Measurements from ENCODE around the gene FEZ2. TPM values are rescaled to one million over a fixed set of nuclear protein-coding genes. Genes with fewer than 3 reads are reported as not detected.

FEZ2 gene
- total RNA-seq, 2 donors from 2014 or later = 8.2 to 14.9 TPM

DNA sequence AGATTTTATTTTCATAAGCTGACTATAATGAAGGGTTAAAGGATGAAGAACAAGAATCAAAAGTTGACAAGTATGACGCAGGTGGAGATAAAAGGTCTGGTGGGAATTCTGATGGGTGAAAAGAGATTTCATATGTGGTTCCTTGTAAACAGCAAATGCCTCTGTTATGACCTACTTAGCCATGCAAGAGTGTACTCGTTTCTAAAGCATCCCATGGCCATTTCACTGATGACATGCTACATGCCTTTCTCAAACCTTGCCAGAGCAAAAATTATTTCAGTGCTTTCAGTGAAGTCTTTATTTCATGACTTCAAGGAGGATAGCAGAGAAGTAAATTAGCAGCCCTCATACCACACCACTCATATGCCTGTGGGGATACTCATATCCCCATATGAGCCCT lies 71.7 kb downstream of the FEZ2 start:
- H3K27ac Mint-ChIP-seq = no peak overlapping the region
- ATAC-seq (no peak), DNase-seq (ENCODE audit: low spot score in 2 of 2) (no peak)
- no peaks in the 10 kb centered on the region for H3K36me3 Mint-ChIP-seq
- no peaks in the 10 kb centered on the region for H3K9me3 Mint-ChIP-seq

DNA sequence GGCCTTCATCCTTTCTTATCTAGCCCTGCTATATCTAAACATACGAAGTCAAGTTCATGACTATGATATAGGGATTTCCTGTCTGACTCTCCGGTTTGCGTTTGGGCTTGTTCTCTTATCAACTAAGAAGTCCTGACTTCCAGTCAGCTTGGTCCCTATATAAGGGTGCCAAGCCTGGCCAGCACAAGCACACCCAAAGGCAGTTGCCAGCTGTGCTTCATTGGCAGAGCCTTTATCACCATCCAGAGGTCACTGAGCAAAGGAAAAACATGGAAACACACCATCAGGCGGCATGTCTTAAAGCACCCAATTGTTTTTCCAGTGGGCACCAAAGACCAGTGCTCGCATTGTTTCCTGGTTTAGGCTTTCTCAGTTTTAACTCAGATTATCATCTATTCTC lies 72.7 kb downstream of the FEZ2 start:
- H3K36me3 Mint-ChIP-seq = no peaks in the 10 kb centered on the region
- no peaks in the 10 kb centered on the region for H3K9me3 Mint-ChIP-seq
- no peak overlapping the region for H3K27ac Mint-ChIP-seq
- ATAC-seq = no peak
- no peak for DNase-seq (ENCODE audit: low spot score in 2 of 2)

DNA sequence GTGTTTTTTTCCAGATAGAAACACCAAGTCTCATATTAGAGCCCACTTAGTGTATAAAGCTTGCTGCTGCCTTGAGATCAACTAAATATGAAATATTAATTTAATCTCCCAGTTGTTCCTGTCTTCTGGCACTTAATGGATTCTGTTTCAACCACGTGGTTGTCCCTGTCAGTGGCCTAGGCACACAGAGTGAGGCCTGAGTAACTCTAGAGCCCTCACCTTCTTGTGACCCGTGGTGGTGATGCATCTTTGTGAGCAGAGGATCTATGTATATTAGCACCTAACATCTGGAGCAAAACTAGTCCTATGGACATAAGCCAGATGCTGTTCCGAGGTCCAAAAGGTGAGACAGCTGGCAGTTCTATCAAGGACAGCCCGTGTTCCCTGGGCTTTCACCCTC lies 74.8 kb downstream of the FEZ2 start:
- ATAC-seq (no peak), DNase-seq (ENCODE audit: low spot score in 2 of 2) (no peak)
- no peaks in the 10 kb centered on the region for H3K9me3 Mint-ChIP-seq
- no peaks in the 10 kb centered on the region for H3K36me3 Mint-ChIP-seq
- H3K27ac Mint-ChIP-seq = peak overlapping the region in 1 of 2 donors; percentile 44

DNA sequence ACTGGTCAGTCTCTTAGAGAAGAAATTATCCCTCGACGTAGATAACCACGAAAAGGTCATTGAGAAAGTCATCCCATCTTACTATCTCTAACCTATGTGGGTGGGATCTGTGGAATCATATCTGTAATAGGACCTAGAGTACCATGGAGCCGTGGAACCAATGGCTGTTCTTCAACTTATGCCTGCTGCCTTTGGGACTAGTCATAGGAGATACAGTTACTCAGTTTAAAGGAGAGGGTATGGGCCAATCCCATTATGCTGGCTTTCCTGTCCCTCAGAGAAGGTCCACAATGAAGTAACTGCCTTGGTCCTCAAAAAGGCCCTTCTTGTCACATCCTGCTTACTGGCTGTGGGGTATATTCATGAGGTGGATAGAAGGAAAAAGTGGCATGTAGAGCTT lies 77.5 kb downstream of the FEZ2 start:
- ATAC-seq = no peak
- H3K27ac Mint-ChIP-seq = no peak overlapping the region
- DNase-seq (ENCODE audit: low spot score in 2 of 2) = no peak
- H3K36me3 Mint-ChIP-seq = peaks cover 0 to 12% of the 10 kb centered on the region in 2 donors
- H3K9me3 Mint-ChIP-seq = no peaks in the 10 kb centered on the region

DNA sequence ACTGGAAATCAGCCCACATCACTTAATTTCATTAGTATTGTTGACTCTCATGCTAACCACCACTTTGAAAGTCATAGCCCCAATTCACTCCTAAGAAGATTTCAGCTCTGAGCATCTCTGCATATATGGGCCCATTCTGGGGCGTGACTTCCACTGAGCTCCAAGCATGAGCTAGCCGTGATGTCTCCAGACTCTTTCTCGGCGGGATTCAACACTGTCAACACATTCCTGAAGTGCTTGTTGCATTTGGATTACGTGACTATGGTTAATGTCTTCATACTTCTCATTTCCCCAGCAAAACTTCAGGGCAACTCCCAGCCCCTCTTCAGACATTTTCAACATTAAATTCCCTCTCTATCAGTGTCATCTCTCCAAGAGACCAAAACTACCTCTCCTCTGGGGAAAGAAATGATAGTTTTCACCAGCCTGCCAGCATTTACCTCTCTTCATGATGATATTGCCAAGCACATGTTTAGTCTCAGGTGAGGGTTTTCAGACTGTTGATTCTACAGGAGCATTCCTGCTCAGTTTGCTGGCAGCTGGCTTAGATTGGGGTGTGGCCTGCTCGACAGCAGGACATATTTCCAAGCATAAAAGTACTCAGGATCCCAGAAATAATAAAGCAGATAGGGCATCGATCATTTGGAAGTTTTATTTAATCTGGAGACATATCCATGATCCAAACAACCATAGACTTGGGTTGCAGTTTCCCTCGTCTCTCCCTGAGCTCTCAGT lies 81.7 kb downstream of the FEZ2 start:
- peaks cover 0 to 12% of the 10 kb centered on the region in 2 donors for H3K36me3 Mint-ChIP-seq
- ATAC-seq (no peak), DNase-seq (ENCODE audit: low spot score in 2 of 2) (no peak)
- no peaks in the 10 kb centered on the region for H3K9me3 Mint-ChIP-seq
- H3K27ac Mint-ChIP-seq = no peak overlapping the region

DNA sequence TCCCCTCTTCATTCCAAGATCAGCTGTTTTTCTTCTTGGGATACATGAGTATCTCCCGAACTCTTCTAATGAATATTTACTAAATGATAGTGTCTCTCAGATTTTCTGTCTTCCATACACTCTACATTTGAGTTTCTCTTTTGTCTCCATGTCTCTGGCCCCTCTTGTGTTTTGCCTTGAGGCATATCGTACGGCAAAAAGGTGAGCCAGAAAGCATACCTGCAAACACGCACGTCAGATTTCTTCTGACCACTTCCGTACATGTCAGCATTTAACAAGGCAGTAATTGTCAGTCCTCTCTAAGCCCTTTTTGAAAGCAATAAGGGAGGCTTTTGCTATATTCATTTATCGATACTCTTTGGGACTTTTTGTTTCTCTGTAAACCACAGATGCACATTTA lies 82.4 kb downstream of the FEZ2 start:
- ATAC-seq = no peak
- no peaks in the 10 kb centered on the region for H3K9me3 Mint-ChIP-seq
- H3K36me3 Mint-ChIP-seq = peaks cover 0 to 12% of the 10 kb centered on the region in 2 donors
- no peak overlapping the region for H3K27ac Mint-ChIP-seq
- no peak for DNase-seq (ENCODE audit: low spot score in 2 of 2)

DNA sequence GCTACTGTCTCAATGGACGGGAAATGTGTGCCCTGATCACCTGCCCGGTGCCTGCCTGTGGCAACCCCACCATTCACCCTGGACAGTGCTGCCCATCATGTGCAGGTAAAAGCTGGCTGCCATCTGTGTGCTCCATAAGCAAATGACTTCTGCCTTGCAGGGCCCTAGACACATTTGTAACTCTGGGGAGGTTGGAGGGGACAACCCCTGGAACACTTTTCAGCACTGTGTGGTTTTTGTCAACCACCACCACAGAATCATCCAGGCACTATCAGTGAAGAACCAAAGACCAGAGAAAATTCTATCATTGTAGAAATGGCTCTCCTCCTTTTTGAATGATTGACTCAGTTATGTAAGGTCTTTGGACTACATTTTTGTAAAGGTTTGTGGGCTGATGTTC lies 84.3 kb downstream of the FEZ2 start:
- peaks cover 0 to 12% of the 10 kb centered on the region in 2 donors for H3K36me3 Mint-ChIP-seq
- no peak overlapping the region for H3K27ac Mint-ChIP-seq
- H3K9me3 Mint-ChIP-seq = no peaks in the 10 kb centered on the region
- DNase-seq (ENCODE audit: low spot score in 2 of 2) (no peak), ATAC-seq (peak in 1 of 2 donors; percentile 63)

DNA sequence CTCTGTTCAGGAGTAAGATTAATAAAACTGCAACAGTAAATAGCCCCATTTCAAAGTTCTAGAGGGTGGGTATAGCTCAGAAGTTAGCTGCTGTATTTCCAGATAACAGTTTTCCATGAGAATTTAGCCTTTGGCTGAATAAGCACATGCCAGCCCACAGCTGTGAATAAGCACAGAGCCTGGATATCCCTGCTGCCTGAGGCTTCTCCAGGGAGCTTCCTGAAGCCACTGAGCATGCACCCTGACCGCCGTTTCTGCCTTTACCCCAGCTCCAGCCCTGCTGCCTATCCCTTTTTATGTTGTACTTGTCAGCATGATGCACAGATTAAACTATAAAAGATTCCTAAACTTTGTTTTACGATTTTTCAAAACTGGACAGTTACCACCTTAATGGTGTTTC lies 85.3 kb downstream of the FEZ2 start:
- no peak for DNase-seq (ENCODE audit: low spot score in 2 of 2)
- H3K27ac Mint-ChIP-seq = no peak overlapping the region
- H3K9me3 Mint-ChIP-seq = no peaks in the 10 kb centered on the region

DNA sequence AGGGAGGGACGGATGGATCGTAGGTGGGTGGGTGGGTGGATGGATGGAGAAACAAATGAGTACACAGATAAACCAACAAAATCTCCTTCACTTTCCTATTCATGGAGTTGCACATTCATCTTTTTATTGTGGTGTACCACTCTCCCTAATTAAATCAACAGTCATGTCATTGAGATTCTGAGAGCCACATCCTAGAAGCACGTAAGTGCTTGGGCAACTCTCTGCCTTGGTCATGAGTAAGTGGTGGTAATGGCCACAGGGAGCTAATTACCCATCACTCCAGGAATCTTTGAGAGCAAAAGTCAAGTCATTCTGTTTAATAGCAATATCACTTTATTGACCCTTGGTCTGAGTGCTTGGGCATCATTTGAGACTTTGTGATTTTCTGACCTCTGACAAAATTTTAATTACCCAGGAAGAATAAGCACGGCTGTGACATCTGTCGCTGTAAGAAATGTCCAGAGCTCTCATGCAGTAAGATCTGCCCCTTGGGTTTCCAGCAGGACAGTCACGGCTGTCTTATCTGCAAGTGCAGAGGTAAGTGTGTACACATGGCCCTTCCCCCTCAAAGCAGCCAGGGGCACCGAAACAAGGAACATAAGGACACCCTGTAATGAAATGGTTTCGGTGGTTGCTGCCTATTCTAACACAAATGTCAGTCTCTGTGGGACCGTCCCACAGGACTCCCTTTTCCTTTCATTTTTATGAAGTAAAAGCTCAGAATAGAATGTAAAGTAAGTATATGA lies 85.9 kb downstream of the FEZ2 start:
- Mint-ChIP-seq H3K9me3 (no peaks in the 10 kb centered on the region), H3K27ac (no peak overlapping the region), H3K36me3 (peaks cover 0 to 12% of the 10 kb centered on the region in 2 donors)
- ATAC-seq = no peak
- DNase-seq (ENCODE audit: low spot score in 2 of 2) = no peak

More for the DNA sequence above, 85.3 kb downstream of the FEZ2 start:
- peaks cover 0 to 12% of the 10 kb centered on the region in 2 donors for H3K36me3 Mint-ChIP-seq
- no peak for ATAC-seq

DNA sequence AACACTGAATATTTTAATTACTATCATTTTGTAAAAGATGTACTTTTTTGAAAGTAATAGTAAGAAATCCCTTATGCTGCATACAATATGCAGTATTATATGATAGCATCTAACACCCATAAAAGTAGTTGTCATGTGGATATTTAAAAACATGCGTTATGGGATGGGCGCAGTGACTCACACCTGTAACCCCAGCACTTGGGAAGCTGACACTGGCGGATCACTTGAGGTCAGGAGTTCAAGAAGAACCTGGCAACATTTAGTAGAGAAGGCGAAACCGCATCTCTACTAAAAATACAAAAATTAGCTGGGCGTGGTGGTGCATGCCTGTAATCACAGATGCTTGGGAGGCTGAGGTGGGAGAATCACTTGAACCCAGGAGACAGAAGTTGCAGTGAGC lies 88.9 kb downstream of the FEZ2 start:
- ATAC-seq = no peak
- no peak for DNase-seq (ENCODE audit: low spot score in 2 of 2)
- Mint-ChIP-seq H3K9me3 (no peaks in the 10 kb centered on the region), H3K36me3 (no peaks in the 10 kb centered on the region), H3K27ac (no peak overlapping the region)

DNA sequence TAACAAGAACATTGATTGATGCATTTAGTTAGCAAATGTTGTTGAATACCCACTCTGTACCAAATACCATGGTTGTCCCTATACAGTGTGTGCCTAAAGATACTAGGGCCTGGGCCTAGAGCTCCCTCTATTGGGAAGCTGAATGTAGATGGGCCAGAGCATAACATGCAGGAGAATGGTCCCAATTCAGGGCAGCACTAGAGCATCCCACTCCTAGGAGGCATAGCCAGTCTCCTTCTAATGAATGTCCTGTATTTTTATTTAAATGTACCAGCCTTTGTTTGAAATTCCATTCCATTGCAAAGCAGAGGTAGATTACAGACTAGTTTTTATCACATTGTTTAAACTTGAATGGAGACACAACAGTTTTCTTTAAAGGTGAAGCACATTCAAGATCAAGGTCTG lies 90.6 kb downstream of the FEZ2 start:
- H3K36me3 Mint-ChIP-seq = no peaks in the 10 kb centered on the region
- DNase-seq (ENCODE audit: low spot score in 2 of 2) (peak in 1 of 2 donors; percentile 22), ATAC-seq (peak; percentile 80 to 88)
- no peak overlapping the region for H3K27ac Mint-ChIP-seq
- H3K9me3 Mint-ChIP-seq = no peaks in the 10 kb centered on the region

Other genes starting within 250 kb of the FEZ2 start
- gene CRIM1, start 242.4 kb downstream of the FEZ2 start, total RNA-seq = 1 to 10 TPM; 3.3 to 4.2 TPM
- gene VIT, start 98.5 kb upstream of the FEZ2 start, total RNA-seq = not detected

Data from activated naive CD4-positive, alpha-beta T cell treated with anti-CD3 and anti-CD28 coated beads, Interleukin-2, amount 50 U/mL, for 72 hours (primary cell).